NB4 (cell line): Measurements from ENCODE around the gene PSD4.

Experiments
- DNase-seq: peaks from one replicate; pipeline ENCODE4 v3.0.0; 2010; ENCODE audit warnings: low read depth
- H3K4me3 ChIP-seq: one replicate; pipeline ENCODE4 v1.5.1; 2011; ENCODE audit warnings: mild to moderate bottlenecking, low read depth, low read length, moderate library complexity
- MYC ChIP-seq: IDR thresholded peaks from 2 replicates; pipeline ENCODE4 v1.6.1; 2011; ENCODE audit warnings: low read depth, low read length
- POLR2A ChIP-seq: IDR thresholded peaks from 2 replicates; pipeline ENCODE4 v1.6.1; 2011; ENCODE audit warnings: mild to moderate bottlenecking; ENCODE audit not compliant: insufficient read length; ENCODE audit errors: extremely low read depth
- TF ChIP-seq, protein P1 (sequence below): IDR thresholded peaks from 2 replicates; pipeline ENCODE4 v1.6.1; 2011; ENCODE audit warnings: low read depth, low read length
- TF ChIP-seq, protein P2 (sequence below): IDR thresholded peaks from one replicate; pipeline ENCODE4 v1.5.1; 2012; ENCODE audit warnings: low read depth, low read length

The PSD4 gene

DNA sequence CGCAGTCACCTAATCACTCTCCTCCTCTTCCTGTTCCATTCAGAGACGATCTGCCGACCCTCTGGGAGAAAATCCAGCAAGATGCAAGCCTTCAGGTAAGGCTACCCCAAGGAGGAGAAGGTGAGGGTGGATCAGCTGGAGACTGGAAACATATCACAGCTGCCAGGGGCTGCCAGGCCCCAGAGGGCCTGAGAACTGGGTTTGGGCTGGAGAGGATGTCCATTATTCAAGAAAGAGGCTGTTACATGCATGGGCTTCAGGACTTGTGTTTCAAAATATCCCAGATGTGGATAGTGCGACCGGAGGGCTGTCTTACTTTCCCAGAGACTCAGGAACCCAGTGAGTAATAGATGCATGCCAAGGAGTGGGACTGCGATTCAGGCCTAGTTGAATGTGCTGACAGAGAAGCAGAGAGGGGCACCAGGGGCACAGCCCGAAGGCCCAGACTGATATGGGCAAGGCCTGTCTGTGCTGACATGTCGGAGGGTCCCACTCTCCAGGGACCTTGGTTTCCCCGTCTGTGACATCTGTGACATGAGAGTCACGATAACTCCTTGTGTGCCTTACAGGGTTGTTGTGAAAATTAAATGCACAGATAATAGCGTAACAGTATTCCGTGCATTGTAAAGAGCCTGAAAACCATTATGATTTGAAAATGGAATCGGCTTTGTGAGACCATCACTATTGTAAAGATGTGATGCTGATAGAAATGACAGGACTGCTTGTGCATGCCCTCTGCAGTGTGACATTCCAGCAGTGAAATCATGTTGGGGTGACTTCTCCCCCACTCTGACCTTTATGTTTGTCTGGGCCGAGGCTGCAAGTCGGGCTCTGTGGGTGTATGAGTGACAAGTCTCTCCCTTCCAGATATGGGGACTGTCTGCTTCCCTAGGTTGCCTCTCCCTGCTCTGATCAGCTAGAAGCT lies 45.9 kb upstream of the PSD4 start:
- peak overlapping the region; percentile 60 for H3K4me3 ChIP-seq
- DNase-seq, result no peak
- TF ChIP-seq, protein P1, sequence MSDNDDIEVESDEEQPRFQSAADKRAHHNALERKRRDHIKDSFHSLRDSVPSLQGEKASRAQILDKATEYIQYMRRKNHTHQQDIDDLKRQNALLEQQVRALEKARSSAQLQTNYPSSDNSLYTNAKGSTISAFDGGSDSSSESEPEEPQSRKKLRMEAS, result no peak

GRCh38 chr2:113129519-113130078 lies 44.2 kb upstream of the PSD4 start:
- no peak for DNase-seq
- TF ChIP-seq MYC (no peak), POLR2A (no peak)
- TF ChIP-seq, protein P2, sequence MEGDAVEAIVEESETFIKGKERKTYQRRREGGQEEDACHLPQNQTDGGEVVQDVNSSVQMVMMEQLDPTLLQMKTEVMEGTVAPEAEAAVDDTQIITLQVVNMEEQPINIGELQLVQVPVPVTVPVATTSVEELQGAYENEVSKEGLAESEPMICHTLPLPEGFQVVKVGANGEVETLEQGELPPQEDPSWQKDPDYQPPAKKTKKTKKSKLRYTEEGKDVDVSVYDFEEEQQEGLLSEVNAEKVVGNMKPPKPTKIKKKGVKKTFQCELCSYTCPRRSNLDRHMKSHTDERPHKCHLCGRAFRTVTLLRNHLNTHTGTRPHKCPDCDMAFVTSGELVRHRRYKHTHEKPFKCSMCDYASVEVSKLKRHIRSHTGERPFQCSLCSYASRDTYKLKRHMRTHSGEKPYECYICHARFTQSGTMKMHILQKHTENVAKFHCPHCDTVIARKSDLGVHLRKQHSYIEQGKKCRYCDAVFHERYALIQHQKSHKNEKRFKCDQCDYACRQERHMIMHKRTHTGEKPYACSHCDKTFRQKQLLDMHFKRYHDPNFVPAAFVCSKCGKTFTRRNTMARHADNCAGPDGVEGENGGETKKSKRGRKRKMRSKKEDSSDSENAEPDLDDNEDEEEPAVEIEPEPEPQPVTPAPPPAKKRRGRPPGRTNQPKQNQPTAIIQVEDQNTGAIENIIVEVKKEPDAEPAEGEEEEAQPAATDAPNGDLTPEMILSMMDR, result no peak
- TF ChIP-seq, protein P1, result no peak
- no peak overlapping the region for H3K4me3 ChIP-seq

- no peak for DNase-seq
- no peak overlapping the region for H3K4me3 ChIP-seq
- TF ChIP-seq POLR2A (no peak), MYC (no peak)
- TF ChIP-seq, protein P1, result no peak
Measured at GRCh38 chr2:113131352-113132185, 42.2 kb upstream of the PSD4 start.

- H3K4me3 ChIP-seq, result no peak overlapping the region
- TF ChIP-seq, protein P1, result no peak
- TF ChIP-seq, protein P2, result no peak
- no peak for TF ChIP-seq POLR2A
- no peak for TF ChIP-seq MYC
- DNase-seq, result no peak
Measured at GRCh38 chr2:113132414-113133021, 41.3 kb upstream of the PSD4 start.

- DNase-seq, result peak; percentile 53
- H3K4me3 ChIP-seq, result no peak overlapping the region
- TF ChIP-seq, protein P2, result no peak
- TF ChIP-seq POLR2A (no peak), MYC (no peak)
- TF ChIP-seq, protein P1, result no peak
Measured at GRCh38 chr2:113133704-113134598, 39.8 kb upstream of the PSD4 start.

- no peak overlapping the region for H3K4me3 ChIP-seq
- no peak for DNase-seq
- TF ChIP-seq MYC (no peak), POLR2A (no peak)
- TF ChIP-seq, protein P2, result no peak
- TF ChIP-seq, protein P1, result no peak
Measured at GRCh38 chr2:113134717-113135116, 39.1 kb upstream of the PSD4 start.
